Fibroblast of the aortic adventitia (primary cell): ENCODE measurements around the gene HOXA5. TPM values are rescaled to one million over a fixed set of nuclear protein-coding genes. Genes with fewer than 3 reads are reported as not detected.

Experiments used
- DNase-seq: peaks from one replicate; pipeline ENCODE4 v3.0.0-alpha.2; 2010; ENCODE audit warnings: low read depth
- H3K4me3 ChIP-seq: 2 replicates; pipeline ENCODE4 v1.5.1; 2011; ENCODE audit warnings: low read depth, mild to moderate bottlenecking, control low read depth, low read length, moderate library complexity
- CTCF ChIP-seq: IDR thresholded peaks from 2 replicates; pipeline ENCODE4 v1.5.1; 2011; ENCODE audit warnings: mild to moderate bottlenecking, low read length, control low read depth, inconsistent platforms; ENCODE audit not compliant: insufficient read depth
- total RNA-seq: library from RNA; depleted of rRNA; stranded (reverse); fragments of >200 nt; gene quantifications from 2 replicates; pipeline ENCODE4 v1.2.3, GENCODE V29; 2012; ENCODE audit warnings: low replicate concordance

HOXA5 gene
- total RNA-seq, 1 donor, result 0.72 TPM

- no peak overlapping the region for H3K4me3 ChIP-seq
- no peak for DNase-seq
- TF ChIP-seq CTCF, result no peak
Measured at GRCh38 chr7:27173511-27173955, 30.1 kb upstream of the HOXA5 start.

GRCh38 chr7:27172823-27173510 lies 29.5 kb upstream of the HOXA5 start:
- DNase-seq, result no peak
- TF ChIP-seq CTCF, result no peak
- H3K4me3 ChIP-seq, result no peak overlapping the region

DNA sequence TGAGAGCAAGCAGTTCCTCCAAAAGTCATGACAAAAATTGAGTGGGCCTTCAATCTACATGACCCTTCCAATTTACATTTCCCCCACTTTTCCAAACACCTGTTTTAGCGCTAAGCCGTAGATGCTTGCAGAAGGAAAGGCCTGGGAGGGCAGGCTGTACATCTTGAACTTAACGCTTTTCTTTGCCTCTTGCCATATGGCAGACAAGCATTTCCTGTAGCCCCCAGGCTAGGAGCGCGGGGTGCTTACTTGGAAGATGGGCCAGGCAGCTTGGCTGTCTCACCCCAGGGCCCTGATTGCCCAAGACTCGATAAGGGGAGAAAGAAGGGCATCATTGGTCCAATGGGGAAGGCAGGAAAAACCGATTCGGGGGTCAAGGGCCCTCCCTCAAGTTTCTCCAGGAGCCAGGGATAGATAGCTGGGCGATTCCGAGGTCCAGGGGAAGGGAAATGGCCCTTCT lies 28.9 kb upstream of the HOXA5 start:
- no peak overlapping the region for H3K4me3 ChIP-seq
- no peak for DNase-seq
- no peak for TF ChIP-seq CTCF

GRCh38 chr7:27171637-27172314 lies 28.3 kb upstream of the HOXA5 start:
- DNase-seq, result no peak
- H3K4me3 ChIP-seq, result no peak overlapping the region
- no peak for TF ChIP-seq CTCF

DNA sequence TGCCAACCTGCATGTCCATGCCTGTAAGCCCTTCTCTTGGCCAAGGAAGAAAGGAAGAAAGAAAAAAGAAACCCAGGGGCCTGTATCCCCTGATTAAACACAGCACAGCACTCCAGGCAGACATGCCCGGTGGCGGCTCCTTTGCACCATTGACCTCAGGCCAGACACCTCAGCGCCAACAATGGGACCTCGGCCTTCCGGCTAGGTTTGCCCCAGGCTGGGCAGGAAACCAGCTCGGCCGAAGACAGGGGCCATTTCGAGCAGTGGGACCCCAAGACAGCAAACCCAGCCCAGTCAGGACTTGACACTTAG lies 27.8 kb upstream of the HOXA5 start:
- no peak for DNase-seq
- no peak overlapping the region for H3K4me3 ChIP-seq
- no peak for TF ChIP-seq CTCF

DNA sequence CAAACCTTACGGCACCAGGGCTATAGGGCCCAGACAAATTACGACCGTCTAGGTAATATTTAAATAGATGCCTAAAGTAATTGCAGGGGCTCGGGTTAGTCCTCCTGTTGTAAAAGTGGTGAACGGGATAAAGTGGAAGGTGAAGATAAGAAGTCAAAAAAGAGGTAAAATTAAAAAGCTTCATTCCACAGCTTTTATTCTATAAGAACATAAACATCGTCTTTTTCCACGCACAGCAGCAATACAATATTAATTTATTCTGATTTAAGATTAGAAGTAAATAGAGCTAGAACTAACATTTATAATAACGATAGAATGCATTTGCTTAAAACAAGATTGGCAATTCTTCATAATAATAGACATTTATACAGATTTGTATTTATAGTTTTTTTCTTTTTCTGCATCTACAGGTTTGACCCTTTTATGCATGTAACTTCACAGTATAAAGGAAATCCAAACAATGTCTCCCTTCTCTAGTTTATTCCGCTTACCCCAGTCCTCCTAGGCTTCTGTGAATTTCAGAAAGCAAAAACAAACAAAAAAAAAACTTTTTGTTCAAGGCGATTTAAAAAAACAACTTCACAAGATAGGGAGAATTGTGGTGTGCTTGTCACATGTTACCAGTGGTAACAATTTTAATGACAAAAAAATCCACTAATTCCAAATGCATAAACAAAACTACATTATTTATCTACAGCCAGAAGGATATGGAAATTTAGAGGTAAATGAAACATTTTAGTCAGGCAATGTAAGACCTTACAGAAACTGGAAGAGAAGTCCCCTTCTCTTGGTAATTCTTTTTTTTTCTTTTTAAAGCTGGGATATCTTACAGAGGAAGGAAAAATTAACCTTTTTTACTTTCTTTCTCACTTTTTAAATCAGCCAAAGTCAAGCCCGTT lies 27.2 kb upstream of the HOXA5 start:
- no peak overlapping the region for H3K4me3 ChIP-seq
- no peak for DNase-seq
- no peak for TF ChIP-seq CTCF
